Thymus (tissue), 11 donors: Measurements from ENCODE around the gene RAP1A. TPM values are rescaled to one million over a fixed set of nuclear protein-coding genes. Genes with fewer than 3 reads are reported as not detected.
A peak's percentile ranks its signal among the peaks of the same experiment; 100 is the strongest.

Experiments used
- DNase-seq, 9 donors: peaks; one replicate each; pipeline ENCODE4 v3.0.0-alpha.2; 2013; ENCODE audit warnings: low spot score in 9 of 9, low read depth in 6 of 9, missing footprints in 1 of 9
- H3K27ac ChIP-seq, 2 donors: one replicate each; pipeline ENCODE4 v1.5.1; 2013; ENCODE audit warnings: control low read depth in 1 of 2, low read depth in 1 of 2, low read length in 1 of 2, mild to moderate bottlenecking in 1 of 2, moderate library complexity in 1 of 2
- H3K27me3 ChIP-seq, 2 donors: one replicate each; pipeline ENCODE4 v1.5.1; 2013; ENCODE audit warnings: low read length in 1 of 2; ENCODE audit not compliant: control insufficient read depth in 2 of 2, insufficient read depth in 1 of 2
- H3K36me3 ChIP-seq, 2 donors: one replicate each; pipeline ENCODE4 v1.5.1; 2013; ENCODE audit warnings: low read length in 1 of 2, mild to moderate bottlenecking in 1 of 2, moderate library complexity in 1 of 2; ENCODE audit not compliant: control insufficient read depth in 2 of 2, insufficient read depth in 2 of 2
- H3K4me1 ChIP-seq, 2 donors: one replicate each; pipeline ENCODE4 v1.5.1; 2013; ENCODE audit warnings: low read length in 2 of 2; ENCODE audit not compliant: control insufficient read depth in 2 of 2, insufficient read depth in 2 of 2
- H3K4me3 ChIP-seq, 2 donors: one replicate each; pipeline ENCODE4 v1.5.1; 2013; ENCODE audit warnings: low read length in 2 of 2, control low read depth in 1 of 2, mild to moderate bottlenecking in 1 of 2
- H3K9me3 ChIP-seq, 2 donors: one replicate each; pipeline ENCODE4 v1.5.1; 2013; ENCODE audit warnings: low read length in 1 of 2, mild to moderate bottlenecking in 1 of 2; ENCODE audit not compliant: control insufficient read depth in 2 of 2, insufficient read depth in 1 of 2
- WGBS: extraction: QIAGEN DNeasy Blood & Tissue Kit; methylation state at CpG from one replicate; pipeline ENCODE4 v1.1.7; 2013; 5-methylcytosine and 5-hydroxymethylcytosine counted together
- polyA plus RNA-seq: library from polyadenylated mRNA; stranded (reverse); fragments of 200-250 nt; gene quantifications from one replicate; pipeline ENCODE4 v1.2.3, GENCODE V29; 2013
- total RNA-seq: library from RNA; stranded (reverse); fragments of 120-200 nt; gene quantifications from one replicate; pipeline ENCODE4 v1.2.4, GENCODE V29; 2013
- donor health status: healthy.

Gene RAP1A
- total and polyA plus RNA-seq, 2 donors, result 29.6 to 123 TPM

GRCh38 chr1:111594306-111594693, 25.3 kb upstream of the RAP1A start:
- Histone ChIP-seq H3K27me3 (no peaks in the 10 kb centered on the region), H3K9me3 (no peaks in the 10 kb centered on the region), H3K4me1 (peaks cover 15 to 48% of the 10 kb centered on the region in 2 donors), H3K27ac (no peak overlapping the region), H3K36me3 (no peaks in the 10 kb centered on the region), H3K4me3 (no peak overlapping the region)
- DNase-seq, result no peak
- WGBS, result 89% methylated on average over 4 of the region's 4 CpGs

DNA sequence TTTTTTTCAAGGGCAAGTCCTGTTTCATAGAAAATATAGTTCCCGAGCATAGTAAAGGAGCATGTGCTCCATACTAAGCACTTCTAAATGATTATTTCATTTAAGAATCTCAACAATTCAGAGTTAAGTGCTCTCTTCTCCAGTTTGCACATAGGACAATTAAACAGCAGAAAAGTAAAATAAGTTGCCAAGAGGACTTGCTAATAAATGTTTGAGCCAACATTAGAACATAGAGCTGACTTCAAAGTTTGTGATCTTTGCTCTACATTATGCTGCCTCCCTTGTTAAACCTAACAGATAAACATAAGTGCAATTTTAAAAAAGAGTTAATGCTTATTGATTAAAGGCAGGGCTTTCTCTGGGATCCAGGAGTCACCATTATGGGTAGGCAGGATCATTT, 23.8 kb upstream of the RAP1A start:
- no peaks in the 10 kb centered on the region for H3K27me3 ChIP-seq
- no peak for DNase-seq
- peaks cover 15 to 52% of the 10 kb centered on the region in 2 donors for H3K4me1 ChIP-seq
- WGBS, result 97% methylated on average over 1 of the region's 1 CpG
- no peaks in the 10 kb centered on the region for H3K36me3 ChIP-seq
- no peak overlapping the region for H3K4me3 ChIP-seq
- no peaks in the 10 kb centered on the region for H3K9me3 ChIP-seq
- no peak overlapping the region for H3K27ac ChIP-seq

- H3K9me3 ChIP-seq, result no peaks in the 10 kb centered on the region
- no peak overlapping the region for H3K4me3 ChIP-seq
- peaks cover 15 to 52% of the 10 kb centered on the region in 2 donors for H3K4me1 ChIP-seq
- peak in 3 of 9 donors; percentile 25 to 61 (median 32) for DNase-seq
- H3K27me3 ChIP-seq, result no peaks in the 10 kb centered on the region
- 81% methylated on average over 1 of the region's 1 CpG for WGBS
- no peaks in the 10 kb centered on the region for H3K36me3 ChIP-seq
- no peak overlapping the region for H3K27ac ChIP-seq
These were observed 23.1 kb upstream of the RAP1A start for GRCh38 chr1:111596499-111596898.

DNA sequence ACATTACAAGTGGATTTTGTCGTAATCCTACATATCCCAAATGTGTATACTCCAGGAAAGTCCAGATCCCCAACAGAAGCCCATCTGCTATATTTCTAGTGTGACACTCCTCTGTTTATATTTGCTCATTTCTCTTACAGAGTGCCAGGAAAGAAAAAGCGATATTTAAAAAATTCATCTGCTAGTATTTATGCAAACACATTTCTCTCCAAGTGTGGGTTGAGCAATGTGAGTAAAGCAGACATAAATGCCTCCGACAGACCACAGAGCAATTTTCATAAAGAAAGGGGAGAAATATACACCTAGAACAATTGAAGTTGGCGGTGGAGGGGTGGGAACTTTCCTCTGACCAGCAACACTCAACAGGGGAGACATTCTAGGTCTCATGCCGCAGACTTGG, 22.2 kb upstream of the RAP1A start:
- no peaks in the 10 kb centered on the region for H3K36me3 ChIP-seq
- DNase-seq, result no peak
- H3K27me3 ChIP-seq, result no peaks in the 10 kb centered on the region
- no peaks in the 10 kb centered on the region for H3K9me3 ChIP-seq
- WGBS, result 94% methylated on average over 5 of the region's 5 CpGs
- H3K4me3 ChIP-seq, result no peak overlapping the region
- H3K4me1 ChIP-seq, result peaks cover 15 to 48% of the 10 kb centered on the region in 2 donors
- no peak overlapping the region for H3K27ac ChIP-seq

DNA sequence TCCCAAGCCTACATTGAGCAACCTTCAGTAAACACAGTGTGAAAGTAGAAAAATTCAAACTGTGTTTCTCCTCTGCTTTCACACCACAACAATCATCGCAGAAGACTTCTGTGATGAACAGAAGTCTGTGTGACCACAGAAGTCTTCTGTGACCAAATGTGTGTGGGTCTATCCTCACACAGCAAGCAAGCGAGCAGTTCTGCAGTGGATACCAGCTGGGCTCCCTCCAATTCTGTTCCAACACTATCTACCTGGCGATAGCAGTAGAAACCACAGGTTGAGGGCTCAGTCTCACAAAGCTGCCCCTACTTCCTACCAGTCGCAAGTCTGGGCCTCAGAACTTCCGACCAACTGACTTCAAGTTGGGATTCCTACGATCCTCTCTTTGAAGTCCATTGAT, 21.0 kb upstream of the RAP1A start:
- H3K4me1 ChIP-seq, result peaks cover 9 to 46% of the 10 kb centered on the region in 2 donors
- peak overlapping the region; percentile 13 to 66 for H3K27ac ChIP-seq
- H3K36me3 ChIP-seq, result no peaks in the 10 kb centered on the region
- WGBS, result 47% methylated on average over 6 of the region's 6 CpGs
- DNase-seq, result peak in 3 of 9 donors; percentile 29 to 68 (median 43)
- H3K27me3 ChIP-seq, result no peaks in the 10 kb centered on the region
- no peak overlapping the region for H3K4me3 ChIP-seq
- no peaks in the 10 kb centered on the region for H3K9me3 ChIP-seq

DNA sequence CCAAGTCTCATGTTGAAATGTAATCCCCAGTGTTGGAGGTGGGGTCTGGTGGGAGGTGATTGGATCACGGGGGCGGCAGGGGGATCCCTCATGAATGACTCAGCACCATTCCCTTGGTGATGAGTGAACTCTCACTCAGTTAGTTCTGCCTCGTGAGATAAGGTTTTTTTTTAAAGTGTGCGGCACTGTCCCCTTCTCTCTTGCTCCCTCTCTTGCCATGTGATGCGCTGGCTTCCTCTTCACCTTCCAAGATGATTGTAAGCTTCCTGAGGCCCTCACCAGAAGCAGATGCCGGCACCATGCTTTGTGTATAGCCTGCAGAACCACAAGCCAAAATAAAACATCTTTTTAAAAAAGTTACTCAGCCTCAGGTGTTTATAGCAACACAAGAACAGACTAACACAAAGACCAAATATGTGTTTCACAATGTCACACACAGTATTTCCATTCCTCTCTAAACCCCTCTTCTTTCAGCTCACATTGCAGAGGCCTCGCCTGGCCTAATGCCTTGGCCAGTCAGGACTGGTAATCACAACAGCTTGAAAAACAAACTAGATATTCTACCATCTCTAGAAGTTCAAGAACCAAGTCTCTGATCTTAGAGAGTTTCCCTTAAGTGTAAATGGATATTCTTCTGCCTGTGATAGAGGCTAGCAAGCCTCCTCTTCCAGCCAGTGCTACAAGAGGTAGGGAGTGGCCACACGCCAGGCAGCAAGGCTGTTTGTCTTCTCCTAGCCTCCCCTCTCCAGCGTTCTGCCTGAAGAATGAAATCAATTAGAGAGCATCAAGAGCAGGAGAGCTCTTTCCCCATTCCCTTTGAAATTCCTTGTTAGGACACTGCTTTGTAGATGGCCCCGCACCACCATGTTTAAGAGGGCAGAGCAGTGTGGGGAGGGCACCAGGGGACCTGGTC, 19.6 kb upstream of the RAP1A start:
- DNase-seq, result no peak
- Histone ChIP-seq H3K36me3 (no peaks in the 10 kb centered on the region), H3K9me3 (no peaks in the 10 kb centered on the region), H3K27me3 (no peaks in the 10 kb centered on the region), H3K4me1 (peaks cover 11 to 51% of the 10 kb centered on the region in 2 donors), H3K27ac (no peak overlapping the region), H3K4me3 (no peak overlapping the region)
- 93% methylated on average over 10 of the region's 10 CpGs for WGBS

DNA sequence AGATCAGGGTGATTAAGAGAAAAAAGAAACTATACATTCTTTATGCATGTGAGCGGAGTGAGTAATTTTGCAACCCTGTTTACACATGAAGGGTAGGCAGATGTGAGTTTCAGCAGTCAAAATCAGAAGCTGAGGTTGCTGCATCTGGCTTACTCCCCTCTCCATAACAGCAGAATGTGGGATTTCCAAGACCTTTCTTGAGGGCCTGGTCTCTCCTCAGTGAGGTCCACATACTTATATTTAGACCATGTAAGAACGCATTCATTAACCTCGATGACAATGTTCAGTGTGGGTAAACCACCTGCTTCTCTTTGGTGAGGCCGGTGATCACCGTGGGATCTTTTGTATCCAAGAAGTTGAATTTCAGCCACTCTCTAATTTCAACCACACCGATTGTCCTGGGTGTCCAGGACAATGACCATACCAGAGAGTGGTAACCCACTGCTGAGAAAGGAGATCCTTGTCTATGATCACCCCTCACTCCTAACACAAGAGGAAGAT, 18.7 kb upstream of the RAP1A start:
- Histone ChIP-seq H3K36me3 (no peaks in the 10 kb centered on the region), H3K27ac (no peak overlapping the region), H3K4me1 (peaks cover 11 to 56% of the 10 kb centered on the region in 2 donors), H3K27me3 (no peaks in the 10 kb centered on the region), H3K9me3 (no peaks in the 10 kb centered on the region), H3K4me3 (no peak overlapping the region)
- DNase-seq, result no peak
- WGBS, result 91% methylated on average over 6 of the region's 6 CpGs

- DNase-seq, result no peak
- H3K4me1 ChIP-seq, result peaks cover 7 to 50% of the 10 kb centered on the region in 2 donors
- no peaks in the 10 kb centered on the region for H3K27me3 ChIP-seq
- H3K4me3 ChIP-seq, result no peak overlapping the region
- no peaks in the 10 kb centered on the region for H3K36me3 ChIP-seq
- no peaks in the 10 kb centered on the region for H3K9me3 ChIP-seq
- H3K27ac ChIP-seq, result no peak overlapping the region
These were observed 17.3 kb upstream of the RAP1A start for GRCh38 chr1:111602302-111602701.

DNA sequence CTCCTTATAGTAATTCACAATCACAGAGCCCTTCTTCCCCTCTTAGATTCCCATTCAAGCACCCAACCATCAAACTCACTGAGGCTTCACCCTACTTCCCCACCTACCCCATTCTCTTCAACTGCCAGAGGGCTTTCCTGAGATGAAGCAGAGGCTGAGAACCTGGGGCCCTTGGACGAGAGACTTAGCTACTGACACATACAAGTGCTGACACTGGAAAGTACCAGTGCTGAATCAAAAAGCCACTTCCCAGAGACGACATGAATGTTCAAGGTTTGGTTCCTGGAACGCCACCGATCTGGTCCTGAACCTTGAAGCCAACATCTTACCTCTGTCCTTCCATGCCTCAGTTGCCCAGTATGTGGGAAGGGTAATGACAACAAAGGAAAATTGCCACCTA, 16.6 kb upstream of the RAP1A start:
- Histone ChIP-seq H3K27me3 (no peaks in the 10 kb centered on the region), H3K36me3 (no peaks in the 10 kb centered on the region), H3K4me1 (peaks cover 7 to 50% of the 10 kb centered on the region in 2 donors), H3K4me3 (no peak overlapping the region), H3K9me3 (no peaks in the 10 kb centered on the region), H3K27ac (peak overlapping the region; percentile 66 to 80)
- WGBS, result 88% methylated on average over 4 of the region's 4 CpGs
- no peak for DNase-seq
